DND-41 (cell line): Measurements from ENCODE around the gene PHKA1.

Experiments
- EZH2 ChIP-seq: IDR thresholded peaks from 3 replicates; pipeline ENCODE4 v1.6.1; 2012; ENCODE audit warnings: borderline replicate concordance, low read depth, mild to moderate bottlenecking, moderate library complexity, low read length, inconsistent platforms; ENCODE audit not compliant: severe bottlenecking
- TF ChIP-seq, protein P1 (sequence below): IDR thresholded peaks from 2 replicates; pipeline ENCODE4 v1.5.1; 2012; ENCODE audit warnings: borderline replicate concordance, low read length, moderate library complexity, mild to moderate bottlenecking; ENCODE audit not compliant: poor library complexity, severe bottlenecking; ENCODE audit errors: extremely low read depth

DNA sequence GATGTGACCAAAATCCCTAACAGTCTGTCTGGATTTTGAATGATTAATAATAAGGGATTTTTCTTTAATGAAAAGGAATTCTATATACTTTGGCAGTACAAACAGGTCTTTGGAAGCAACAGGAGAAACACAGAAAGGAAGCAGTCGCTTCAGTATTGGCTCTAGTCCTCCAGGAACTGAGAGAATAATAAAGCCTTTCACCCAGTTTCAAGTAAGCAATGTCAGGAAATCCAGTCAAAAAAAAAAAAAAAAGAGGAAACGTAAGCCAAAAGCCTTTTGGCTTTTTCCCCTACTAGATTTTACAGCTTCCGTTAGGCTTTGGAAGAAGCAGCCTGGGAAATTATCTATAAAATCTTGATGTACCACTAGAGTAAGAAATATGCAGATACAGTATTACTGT, 79.8 kb downstream of the PHKA1 start:
- TF ChIP-seq, protein P1, sequence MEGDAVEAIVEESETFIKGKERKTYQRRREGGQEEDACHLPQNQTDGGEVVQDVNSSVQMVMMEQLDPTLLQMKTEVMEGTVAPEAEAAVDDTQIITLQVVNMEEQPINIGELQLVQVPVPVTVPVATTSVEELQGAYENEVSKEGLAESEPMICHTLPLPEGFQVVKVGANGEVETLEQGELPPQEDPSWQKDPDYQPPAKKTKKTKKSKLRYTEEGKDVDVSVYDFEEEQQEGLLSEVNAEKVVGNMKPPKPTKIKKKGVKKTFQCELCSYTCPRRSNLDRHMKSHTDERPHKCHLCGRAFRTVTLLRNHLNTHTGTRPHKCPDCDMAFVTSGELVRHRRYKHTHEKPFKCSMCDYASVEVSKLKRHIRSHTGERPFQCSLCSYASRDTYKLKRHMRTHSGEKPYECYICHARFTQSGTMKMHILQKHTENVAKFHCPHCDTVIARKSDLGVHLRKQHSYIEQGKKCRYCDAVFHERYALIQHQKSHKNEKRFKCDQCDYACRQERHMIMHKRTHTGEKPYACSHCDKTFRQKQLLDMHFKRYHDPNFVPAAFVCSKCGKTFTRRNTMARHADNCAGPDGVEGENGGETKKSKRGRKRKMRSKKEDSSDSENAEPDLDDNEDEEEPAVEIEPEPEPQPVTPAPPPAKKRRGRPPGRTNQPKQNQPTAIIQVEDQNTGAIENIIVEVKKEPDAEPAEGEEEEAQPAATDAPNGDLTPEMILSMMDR, result no peak
- no peak for TF ChIP-seq EZH2
